GM12878 (cell line): Measurements from ENCODE around the gene VSIG10L2.

Source experiments
- EZH2 ChIP-seq: IDR thresholded peaks from 2 replicates; pipeline ENCODE4 v1.6.1; 2012; ENCODE audit warnings: low read depth, mild to moderate bottlenecking, control low read depth, inconsistent platforms, low read length, borderline replicate concordance; ENCODE audit not compliant: control insufficient read depth
- NR2C2 ChIP-seq: IDR thresholded peaks from 2 replicates; pipeline ENCODE4 v1.6.1; 2011; ENCODE audit warnings: borderline replicate concordance, low read depth; ENCODE audit not compliant: control insufficient read depth, insufficient read length
- POLR2A ChIP-seq: IDR thresholded peaks from 2 replicates; pipeline ENCODE4 v1.6.1; 2011; ENCODE audit warnings: low read depth, mild to moderate bottlenecking, low read length
- POLR2AphosphoS5 ChIP-seq: IDR thresholded peaks from 2 replicates; pipeline ENCODE4 v1.6.1; 2011; ENCODE audit warnings: mild to moderate bottlenecking, low read length, inconsistent platforms
- TAF1 ChIP-seq: IDR thresholded peaks from 2 replicates; pipeline ENCODE4 v1.6.1; 2011; ENCODE audit warnings: mild to moderate bottlenecking, low read depth, low read length, borderline replicate concordance
- YY1 ChIP-seq: IDR thresholded peaks from 2 replicates; pipeline ENCODE4 v1.6.1; 2011; ENCODE audit warnings: low read depth, mild to moderate bottlenecking, low read length
- ZNF217 ChIP-seq: fragments of 450-650 bp; IDR thresholded peaks from 2 replicates; pipeline ENCODE4 v1.6.1; 2017; ENCODE audit warnings: antibody characterized with exemption, mild to moderate bottlenecking
- TF ChIP-seq, protein P1 (sequence below), 3 experiments: IDR thresholded peaks in 2 of 3; conservative IDR thresholded peaks in 1 of 3; 2 replicates each; pipeline ENCODE4 v1.5.1; 2011; ENCODE audit warnings: low read depth in 3 of 3, low read length in 3 of 3, mild to moderate bottlenecking in 3 of 3, control low read depth in 2 of 3, moderate library complexity in 2 of 3, inconsistent platforms in 1 of 3, mixed read lengths in 1 of 3; ENCODE audit not compliant: control insufficient read depth in 2 of 3, insufficient read depth in 1 of 3; ENCODE audit errors: extremely low read depth in 1 of 3

DNA sequence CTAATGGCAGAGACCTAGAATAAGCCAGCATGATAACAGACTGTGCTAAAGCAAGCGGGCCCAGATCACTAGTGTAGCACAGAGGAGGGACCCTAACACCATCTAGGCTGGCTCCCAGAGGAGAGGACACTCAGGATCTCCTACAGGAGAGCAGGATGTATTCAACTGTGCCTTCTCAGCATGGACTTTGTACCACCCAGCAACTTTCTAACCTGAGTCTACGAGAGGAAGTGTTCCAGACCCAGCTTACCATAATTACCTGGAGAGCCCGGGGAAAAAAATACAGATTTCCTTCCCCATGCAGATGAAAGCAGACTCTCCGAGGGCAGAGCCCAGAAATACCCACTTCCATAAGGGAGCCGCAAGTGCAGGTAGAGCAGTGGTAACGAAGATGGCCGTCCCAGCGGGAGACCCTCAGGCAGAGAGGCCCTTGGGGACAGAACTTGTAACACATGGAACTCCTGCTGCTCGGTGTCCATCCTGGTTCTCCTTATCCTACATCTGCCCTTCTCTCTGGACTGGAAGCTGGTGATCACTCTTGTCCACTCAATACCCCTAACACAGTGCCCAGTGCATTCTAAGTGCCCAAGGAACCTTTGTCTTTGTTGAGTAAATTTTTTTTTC lies 21.3 kb upstream of the VSIG10L2 start:
- TF ChIP-seq POLR2AphosphoS5 (no peak), ZNF217 (no peak), NR2C2 (no peak), EZH2 (no peak), POLR2A (no peak), TAF1 (no peak), YY1 (no peak)
- TF ChIP-seq, protein P1, sequence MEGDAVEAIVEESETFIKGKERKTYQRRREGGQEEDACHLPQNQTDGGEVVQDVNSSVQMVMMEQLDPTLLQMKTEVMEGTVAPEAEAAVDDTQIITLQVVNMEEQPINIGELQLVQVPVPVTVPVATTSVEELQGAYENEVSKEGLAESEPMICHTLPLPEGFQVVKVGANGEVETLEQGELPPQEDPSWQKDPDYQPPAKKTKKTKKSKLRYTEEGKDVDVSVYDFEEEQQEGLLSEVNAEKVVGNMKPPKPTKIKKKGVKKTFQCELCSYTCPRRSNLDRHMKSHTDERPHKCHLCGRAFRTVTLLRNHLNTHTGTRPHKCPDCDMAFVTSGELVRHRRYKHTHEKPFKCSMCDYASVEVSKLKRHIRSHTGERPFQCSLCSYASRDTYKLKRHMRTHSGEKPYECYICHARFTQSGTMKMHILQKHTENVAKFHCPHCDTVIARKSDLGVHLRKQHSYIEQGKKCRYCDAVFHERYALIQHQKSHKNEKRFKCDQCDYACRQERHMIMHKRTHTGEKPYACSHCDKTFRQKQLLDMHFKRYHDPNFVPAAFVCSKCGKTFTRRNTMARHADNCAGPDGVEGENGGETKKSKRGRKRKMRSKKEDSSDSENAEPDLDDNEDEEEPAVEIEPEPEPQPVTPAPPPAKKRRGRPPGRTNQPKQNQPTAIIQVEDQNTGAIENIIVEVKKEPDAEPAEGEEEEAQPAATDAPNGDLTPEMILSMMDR (IDR thresholded peaks at IDR 0.05 in 2 of 3, conservative IDR thresholded peaks at IDR 0.05 in 1 of 3; ENCODE audit: control insufficient read depth in 2 of 3, extremely low read depth in 1 of 3, insufficient read depth in 1 of 3, low read depth in 3 of 3, low read length in 3 of 3): no peak
